Duodenal mucosa (tissue), 2 donors: ENCODE data around the gene CACNA1F.
"Not testable (repeated sequence)": the region's sequence is repeated elsewhere in the genome, so short reads cannot be mapped to it uniquely, and the experiment has no call there.

Experiments used
- H3K27ac ChIP-seq: one replicate; pipeline ENCODE4 v1.7.0; 2013; ENCODE audit warnings: low read depth, low read length
- H3K27me3 ChIP-seq, 2 donors: one replicate each; pipeline ENCODE4 v1.7.0; 2013; ENCODE audit warnings: low read length in 2 of 2, control low read depth in 1 of 2; ENCODE audit not compliant: insufficient read depth in 2 of 2, control insufficient read depth in 1 of 2
- H3K36me3 ChIP-seq, 2 donors: one replicate each; pipeline ENCODE4 v1.7.0; 2013; ENCODE audit warnings: low read length in 2 of 2, control low read depth in 1 of 2; ENCODE audit not compliant: insufficient read depth in 2 of 2, control insufficient read depth in 1 of 2
- H3K4me1 ChIP-seq, 2 donors: one replicate each; pipeline ENCODE4 v1.7.0; 2013; ENCODE audit warnings: low read length in 2 of 2, control low read depth in 1 of 2; ENCODE audit not compliant: insufficient read depth in 2 of 2, control insufficient read depth in 1 of 2
- H3K4me3 ChIP-seq, 2 donors: one replicate each; pipeline ENCODE4 v1.7.0; 2013; ENCODE audit warnings: low read length in 2 of 2, low read depth in 1 of 2
- H3K9ac ChIP-seq, 2 donors: one replicate each; pipeline ENCODE4 v1.7.0; 2013; ENCODE audit warnings: low read length in 2 of 2, low read depth in 1 of 2
- H3K9me3 ChIP-seq, 2 donors: one replicate each; pipeline ENCODE4 v1.7.0; 2013; ENCODE audit warnings: low read length in 2 of 2, control low read depth in 1 of 2; ENCODE audit not compliant: control insufficient read depth in 1 of 2

Gene CACNA1F

GRCh38 chrX:49178537-49178936 lies 54.6 kb downstream of the CACNA1F start:
- H3K27me3 ChIP-seq = no peaks in the 10 kb centered on the region
- no peak overlapping the region for H3K9ac ChIP-seq
- H3K27ac ChIP-seq = no peak overlapping the region
- H3K4me1 ChIP-seq = peaks cover 5 to 16% of the 10 kb centered on the region in 2 donors
- H3K4me3 ChIP-seq = no peak overlapping the region
- H3K9me3 ChIP-seq = no peaks in the 10 kb centered on the region
- H3K36me3 ChIP-seq = peaks cover 5 to 47% of the 10 kb centered on the region in 2 donors

- Histone ChIP-seq H3K4me1 (peaks cover 10 to 22% of the 10 kb centered on the region in 2 donors), H3K27me3 (no peaks in the 10 kb centered on the region), H3K9me3 (no peaks in the 10 kb centered on the region), H3K4me3 (no peak overlapping the region), H3K9ac (no peak overlapping the region), H3K27ac (no peak overlapping the region), H3K36me3 (peaks cover 5 to 47% of the 10 kb centered on the region in 2 donors)
Observed at GRCh38 chrX:49177873-49178480, 55.2 kb downstream of the CACNA1F start.

- H3K4me1 ChIP-seq = peaks cover 12 to 26% of the 10 kb centered on the region in 2 donors
- H3K9ac ChIP-seq = no peak overlapping the region
- peaks cover 5 to 47% of the 10 kb centered on the region in 2 donors for H3K36me3 ChIP-seq
- H3K27me3 ChIP-seq = no peaks in the 10 kb centered on the region
- no peaks in the 10 kb centered on the region for H3K9me3 ChIP-seq
- H3K4me3 ChIP-seq = no peak overlapping the region
- no peak overlapping the region for H3K27ac ChIP-seq
Observed at GRCh38 chrX:49177338-49177833, 55.8 kb downstream of the CACNA1F start.

- Histone ChIP-seq H3K4me1 (peaks cover 12 to 26% of the 10 kb centered on the region in 2 donors), H3K9me3 (no peaks in the 10 kb centered on the region), H3K36me3 (peaks cover 5 to 44% of the 10 kb centered on the region in 2 donors), H3K4me3 (no peak overlapping the region), H3K27ac (no peak overlapping the region), H3K9ac (no peak overlapping the region), H3K27me3 (no peaks in the 10 kb centered on the region)
Observed at GRCh38 chrX:49176421-49177326, 56.5 kb downstream of the CACNA1F start.

- H3K27me3 ChIP-seq = no peaks in the 10 kb centered on the region
- H3K36me3 ChIP-seq = peaks cover 5 to 44% of the 10 kb centered on the region in 2 donors
Observed at GRCh38 chrX:49175435-49176274, 57.5 kb downstream of the CACNA1F start.

GRCh38 chrX:49174723-49175122 lies 58.4 kb downstream of the CACNA1F start:
- no peak overlapping the region for H3K27ac ChIP-seq
- no peak overlapping the region for H3K9ac ChIP-seq
- peaks cover 12 to 26% of the 10 kb centered on the region in 2 donors for H3K4me1 ChIP-seq
- H3K27me3 ChIP-seq = no peaks in the 10 kb centered on the region
- peaks cover 5 to 39% of the 10 kb centered on the region in 2 donors for H3K36me3 ChIP-seq
- no peak overlapping the region for H3K4me3 ChIP-seq
- H3K9me3 ChIP-seq = no peaks in the 10 kb centered on the region

More at GRCh38 chrX:49175435-49176274, 57.5 kb downstream of the CACNA1F start:
- Histone ChIP-seq H3K9ac (no peak overlapping the region), H3K4me3 (no peak overlapping the region), H3K4me1 (peaks cover 12 to 26% of the 10 kb centered on the region in 2 donors), H3K9me3 (no peaks in the 10 kb centered on the region), H3K27ac (no peak overlapping the region)

- H3K27ac ChIP-seq, H3K9me3 ChIP-seq, H3K27me3 ChIP-seq: not testable (repeated sequence)
- H3K4me1 ChIP-seq = peaks cover 12 to 26% of the 10 kb centered on the region in 2 donors
- H3K36me3 ChIP-seq = peaks cover 5 to 27% of the 10 kb centered on the region in 2 donors
- peak overlapping the region; percentile 44 to 70 for H3K9ac ChIP-seq
- H3K4me3 ChIP-seq = peak overlapping the region; percentile 68 to 81
Observed at GRCh38 chrX:49173544-49173943, 59.6 kb downstream of the CACNA1F start.

- no peaks in the 10 kb centered on the region for H3K9me3 ChIP-seq
- peak overlapping the region; percentile 81 for H3K27ac ChIP-seq
- no peaks in the 10 kb centered on the region for H3K27me3 ChIP-seq
- peaks cover 19 to 27% of the 10 kb centered on the region in 2 donors for H3K4me1 ChIP-seq
- peak overlapping the region; percentile 68 to 81 for H3K4me3 ChIP-seq
- H3K36me3 ChIP-seq = peaks cover 5 to 17% of the 10 kb centered on the region in 2 donors
- peak overlapping the region; percentile 70 to 86 for H3K9ac ChIP-seq
Observed at GRCh38 chrX:49172280-49172780, 60.8 kb downstream of the CACNA1F start.

GRCh38 chrX:49171752-49172279 lies 61.3 kb downstream of the CACNA1F start, which contains the start of gene PLP2:
Gene PLP2, plus strand, starts transcription at chrX:49171898. Its CDS starts 103 bp downstream, at chrX:49172001.
- Histone ChIP-seq H3K27ac (peak within 1 kb of the TSS; percentile 81), H3K4me1 (peaks cover 19 to 26% of the 10 kb centered on the region in 2 donors), H3K9me3 (no peaks in the 10 kb centered on the region), H3K36me3 (peaks cover 5 to 17% of the 10 kb centered on the region in 2 donors), H3K4me3 (peak within 1 kb of the TSS; percentile 68 to 81), H3K27me3 (no peaks in the 10 kb centered on the region), H3K9ac (peak within 1 kb of the TSS; percentile 70 to 86)
